ENCODE data around the gene WDR37. TPM values are rescaled to one million over a fixed set of nuclear protein-coding genes. Genes with fewer than 3 reads are reported as not detected.

WDR37 gene
- total RNA-seq, 2 donors from 2014 or later, result 18.6 to 18.7 TPM

- Histone ChIP-seq H3K9ac (ENCODE audit: low read depth in 2 of 2, low read length in 2 of 2) (no peak overlapping the region), H3K36me3 (no peaks in the 10 kb centered on the region), H3K27ac (no peak overlapping the region), H3K27me3 (no peaks in the 10 kb centered on the region), H3K4me3 (no peak overlapping the region), H3K9me3 (no peaks in the 10 kb centered on the region), H3K4me1 (no peaks in the 10 kb centered on the region)
- intact Hi-C loops (cut with DNase I), result no loop called here
- DNase-seq, result no peak
- no peak for TF ChIP-seq CTCF (IDR thresholded peaks at IDR 0.05)
Measured at GRCh38 chr10:1180071-1180730, 124.0 kb downstream of the WDR37 start.

- H3K4me3 ChIP-seq, result no peak overlapping the region
Measured at GRCh38 chr10:1180836-1181235, 124.7 kb downstream of the WDR37 start.

More at GRCh38 chr10:1180836-1181235, 124.7 kb downstream of the WDR37 start:
- Histone ChIP-seq H3K27ac (no peak overlapping the region), H3K27me3 (no peaks in the 10 kb centered on the region), H3K9me3 (no peaks in the 10 kb centered on the region), H3K36me3 (no peaks in the 10 kb centered on the region), H3K9ac (ENCODE audit: low read depth in 2 of 2, low read length in 2 of 2) (no peak overlapping the region), H3K4me1 (no peaks in the 10 kb centered on the region)
- intact Hi-C loops (cut with DNase I), result no loop called here
- no peak for DNase-seq
- TF ChIP-seq CTCF (IDR thresholded peaks at IDR 0.05), result no peak

Other genes starting within 250 kb of the WDR37 start
- gene LARP4B, start 124.7 kb upstream of the WDR37 start, total RNA-seq, result 100 to 1,000 TPM; 129 to 136 TPM
- gene GTPBP4, start 68.0 kb upstream of the WDR37 start, total RNA-seq, result 10 to 100 TPM; 22.4 to 43.6 TPM
- not detected for gene IDI2, start 30.5 kb upstream of the WDR37 start, total RNA-seq
- 100 to 1,000 TPM in 1 of 2 donors, 10 to 100 TPM in 1; 41.3 to 142 TPM for gene IDI1, start 7.3 kb upstream of the WDR37 start, total RNA-seq